Fibroblast of peridontal ligament (primary cell): ENCODE measurements around the gene STEAP1.
A peak's percentile ranks its signal among the peaks of the same experiment; 100 is the strongest.
"Not testable (repeated sequence)": the region's sequence is repeated elsewhere in the genome, so short reads cannot be mapped to it uniquely, and the experiment has no call there.

Experiments
- DNase-seq: peaks from one replicate; pipeline ENCODE4 v3.0.0-alpha.2; 2010; ENCODE audit errors: extremely low read depth

The STEAP1 gene

GRCh38 chr7:90153943-90154771, at the start of gene STEAP1:
TSS of gene STEAP1 (plus strand) at chr7:90154469. CDS start at chr7:90159789, 5,320 bp downstream.
- peak; percentile 93 for DNase-seq

GRCh38 chr7:90114972-90115371, 39.3 kb upstream of the STEAP1 start:
- not testable (repeated sequence) for DNase-seq

- DNase-seq: peak; percentile 14
Measured at GRCh38 chr7:90118551-90119177, 35.6 kb upstream of the STEAP1 start.

GRCh38 chr7:90119178-90119971, 34.9 kb upstream of the STEAP1 start:
- DNase-seq: peak; percentile 7

- DNase-seq: not testable (repeated sequence)
Measured at GRCh38 chr7:90120205-90120604, 34.1 kb upstream of the STEAP1 start.

GRCh38 chr7:90131746-90132145, 22.5 kb upstream of the STEAP1 start:
- DNase-seq: not testable (repeated sequence)

- not testable (repeated sequence) for DNase-seq
Measured at GRCh38 chr7:90147079-90147960, 6.9 kb upstream of the STEAP1 start.

GRCh38 chr7:90149428-90149827, 4.8 kb upstream of the STEAP1 start:
- DNase-seq: not testable (repeated sequence)

GRCh38 chr7:90151884-90152283, 2.4 kb upstream of the STEAP1 start:
- DNase-seq: not testable (repeated sequence)

GRCh38 chr7:90152642-90153253, 1.5 kb upstream of the STEAP1 start:
- peak; percentile 90 for DNase-seq

- DNase-seq: peak; percentile 50
Measured at GRCh38 chr7:90155206-90155605, 937 bp downstream of the STEAP1 start.

GRCh38 chr7:90157331-90157730, 3.1 kb downstream of the STEAP1 start:
- peak; percentile 89 for DNase-seq

GRCh38 chr7:90157761-90158350, 3.6 kb downstream of the STEAP1 start:
- DNase-seq: peak; percentile 48

GRCh38 chr7:90163534-90163933, 9.3 kb downstream of the STEAP1 start:
- DNase-seq: no peak

GRCh38 chr7:90165724-90166123, 11.5 kb downstream of the STEAP1 start:
- DNase-seq: no peak

- no peak for DNase-seq
Measured at GRCh38 chr7:90166153-90166552, 11.9 kb downstream of the STEAP1 start.

- no peak for DNase-seq
Measured at GRCh38 chr7:90167361-90167760, 13.1 kb downstream of the STEAP1 start.

- no peak for DNase-seq
Measured at GRCh38 chr7:90169891-90170290, 15.6 kb downstream of the STEAP1 start.

GRCh38 chr7:90172121-90172520, 17.9 kb downstream of the STEAP1 start:
- no peak for DNase-seq

GRCh38 chr7:90172624-90173023, 18.4 kb downstream of the STEAP1 start:
- DNase-seq: no peak
